WERI-Rb-1 (cell line): ENCODE results near the gene CCDC9B.

Experiments used
- DNase-seq: peaks from one replicate; pipeline ENCODE4 v3.0.0-alpha.2; 2020
- H3K27ac ChIP-seq: fragments of 250-450 bp; sonication (Bioruptor Pico); 2 replicates; pipeline ENCODE4 v1.5.1; 2020; ENCODE audit warnings: mild to moderate bottlenecking, moderate library complexity
- H3K27me3 ChIP-seq: fragments of 250-450 bp; sonication (Bioruptor Pico); 2 replicates; pipeline ENCODE4 v1.5.1; 2021; ENCODE audit warnings: mild to moderate bottlenecking, low read depth, moderate library complexity; ENCODE audit not compliant: insufficient read depth, severe bottlenecking
- H3K36me3 ChIP-seq: fragments of 250-450 bp; sonication (Bioruptor Pico); 2 replicates; pipeline ENCODE4 v1.5.1; 2020; ENCODE audit warnings: mild to moderate bottlenecking, moderate library complexity
- H3K4me3 ChIP-seq: 2 replicates; pipeline ENCODE4 v1.5.1; 2011; ENCODE audit warnings: low read depth, mild to moderate bottlenecking, control low read depth, low read length
- H3K9me3 ChIP-seq: fragments of 250-450 bp; sonication (Bioruptor Pico); 2 replicates; pipeline ENCODE4 v1.5.1; 2021; ENCODE audit warnings: mild to moderate bottlenecking, moderate library complexity; ENCODE audit not compliant: severe bottlenecking
- TF ChIP-seq, protein P1 (sequence below): IDR thresholded peaks from 2 replicates; pipeline ENCODE4 v1.5.1; 2011; ENCODE audit warnings: low read depth, mild to moderate bottlenecking, control low read depth, inconsistent platforms, low read length

The CCDC9B gene

GRCh38 chr15:40367371-40367685 is 26.6 kb upstream of the CCDC9B start:
- no peak overlapping the region for H3K4me3 ChIP-seq

DNA sequence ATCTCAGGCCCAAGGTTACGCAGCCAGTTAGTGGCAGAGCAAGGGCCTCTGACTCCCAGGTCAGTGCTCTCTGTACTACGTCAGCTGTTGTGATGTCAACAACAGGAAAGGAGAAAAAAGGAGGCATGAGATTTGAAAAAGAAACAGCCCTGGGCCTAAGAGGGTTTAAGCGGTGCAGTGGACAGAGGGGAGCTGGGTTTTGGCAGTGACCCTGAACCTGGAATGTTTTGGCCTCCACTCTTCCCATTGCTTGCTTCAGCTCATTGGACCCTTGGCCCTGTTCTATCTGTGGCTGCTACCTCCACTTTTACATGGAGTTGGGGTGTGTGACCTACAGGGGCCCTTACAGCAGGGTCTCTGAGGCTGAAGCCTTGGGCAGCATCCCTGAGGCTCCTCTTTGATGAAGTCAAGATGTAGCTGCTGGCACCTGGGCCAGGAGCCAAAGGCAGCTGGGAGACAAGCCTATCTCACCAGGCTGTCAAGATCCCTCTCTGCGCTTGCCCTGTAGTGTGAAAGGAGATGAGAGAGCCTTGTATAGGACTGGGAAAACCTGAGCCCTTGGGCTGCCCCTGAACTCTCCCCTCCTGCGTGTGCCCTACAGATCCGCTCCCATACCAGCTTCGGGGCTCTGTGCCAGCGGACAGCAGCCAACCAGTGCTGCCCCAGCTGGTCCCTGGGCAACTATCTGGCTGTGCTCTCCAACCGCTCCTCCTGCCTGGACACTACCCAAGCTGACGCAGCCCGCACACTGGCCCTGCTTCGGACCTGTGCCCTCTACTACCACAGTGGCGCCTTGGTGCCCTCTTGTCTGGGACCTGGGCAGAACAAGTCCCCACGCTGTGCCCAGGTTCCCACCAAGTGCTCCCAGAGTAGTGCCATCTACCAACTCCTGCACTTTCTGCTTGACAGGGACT is 26.0 kb upstream of the CCDC9B start:
- no peak overlapping the region for H3K4me3 ChIP-seq
- H3K27ac ChIP-seq = no peak overlapping the region

More at GRCh38 chr15:40367371-40367685, 26.6 kb upstream of the CCDC9B start:
- TF ChIP-seq, protein P1, sequence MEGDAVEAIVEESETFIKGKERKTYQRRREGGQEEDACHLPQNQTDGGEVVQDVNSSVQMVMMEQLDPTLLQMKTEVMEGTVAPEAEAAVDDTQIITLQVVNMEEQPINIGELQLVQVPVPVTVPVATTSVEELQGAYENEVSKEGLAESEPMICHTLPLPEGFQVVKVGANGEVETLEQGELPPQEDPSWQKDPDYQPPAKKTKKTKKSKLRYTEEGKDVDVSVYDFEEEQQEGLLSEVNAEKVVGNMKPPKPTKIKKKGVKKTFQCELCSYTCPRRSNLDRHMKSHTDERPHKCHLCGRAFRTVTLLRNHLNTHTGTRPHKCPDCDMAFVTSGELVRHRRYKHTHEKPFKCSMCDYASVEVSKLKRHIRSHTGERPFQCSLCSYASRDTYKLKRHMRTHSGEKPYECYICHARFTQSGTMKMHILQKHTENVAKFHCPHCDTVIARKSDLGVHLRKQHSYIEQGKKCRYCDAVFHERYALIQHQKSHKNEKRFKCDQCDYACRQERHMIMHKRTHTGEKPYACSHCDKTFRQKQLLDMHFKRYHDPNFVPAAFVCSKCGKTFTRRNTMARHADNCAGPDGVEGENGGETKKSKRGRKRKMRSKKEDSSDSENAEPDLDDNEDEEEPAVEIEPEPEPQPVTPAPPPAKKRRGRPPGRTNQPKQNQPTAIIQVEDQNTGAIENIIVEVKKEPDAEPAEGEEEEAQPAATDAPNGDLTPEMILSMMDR = no peak
- H3K36me3 ChIP-seq = peaks cover 9% of the 10 kb centered on the region
- DNase-seq = no peak
- H3K9me3 ChIP-seq = no peaks in the 10 kb centered on the region
- no peaks in the 10 kb centered on the region for H3K27me3 ChIP-seq
- H3K27ac ChIP-seq = no peak overlapping the region

GRCh38 chr15:40365624-40366456 is 25.1 kb upstream of the CCDC9B start:
- no peak for DNase-seq
- Histone ChIP-seq H3K9me3 (no peaks in the 10 kb centered on the region), H3K36me3 (peaks cover 9% of the 10 kb centered on the region), H3K4me3 (no peak overlapping the region), H3K27me3 (no peaks in the 10 kb centered on the region), H3K27ac (no peak overlapping the region)
- TF ChIP-seq, protein P1 = no peak

More for the DNA sequence above, 26.0 kb upstream of the CCDC9B start:
- Histone ChIP-seq H3K27me3 (no peaks in the 10 kb centered on the region), H3K36me3 (peaks cover 9% of the 10 kb centered on the region), H3K9me3 (no peaks in the 10 kb centered on the region)
- no peak for DNase-seq
- TF ChIP-seq, protein P1 = no peak

- TF ChIP-seq, protein P1 = no peak
- H3K27me3 ChIP-seq = no peaks in the 10 kb centered on the region
- H3K36me3 ChIP-seq = peaks cover 9% of the 10 kb centered on the region
- no peaks in the 10 kb centered on the region for H3K9me3 ChIP-seq
- DNase-seq = no peak
- no peak overlapping the region for H3K27ac ChIP-seq
- H3K4me3 ChIP-seq = no peak overlapping the region
These were observed 24.3 kb upstream of the CCDC9B start for GRCh38 chr15:40365016-40365415.

DNA sequence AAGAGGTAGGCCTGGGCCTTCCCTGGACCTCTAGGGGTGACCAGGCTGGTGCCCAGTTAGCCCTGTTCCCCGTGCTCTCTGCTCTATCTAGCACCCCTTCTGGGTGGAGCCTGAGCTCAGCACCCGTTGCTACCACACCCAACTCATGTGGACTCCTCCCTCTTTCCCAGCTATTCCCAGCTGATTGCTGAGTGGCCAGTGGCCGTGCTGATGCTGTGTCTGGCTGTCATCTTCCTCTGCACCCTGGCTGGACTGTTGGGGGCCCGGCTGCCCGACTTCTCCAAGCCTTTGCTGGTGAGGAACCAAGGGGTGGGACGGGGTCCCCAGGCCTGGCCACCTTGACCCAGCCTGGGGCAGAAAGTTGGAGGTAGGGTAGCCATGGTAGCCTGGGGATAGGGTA is 23.5 kb upstream of the CCDC9B start:
- no peaks in the 10 kb centered on the region for H3K9me3 ChIP-seq
- H3K27me3 ChIP-seq = no peaks in the 10 kb centered on the region
- H3K4me3 ChIP-seq = no peak overlapping the region
- TF ChIP-seq, protein P1 = no peak
- H3K36me3 ChIP-seq = peaks cover 8% of the 10 kb centered on the region
- no peak for DNase-seq
- no peak overlapping the region for H3K27ac ChIP-seq
